Lung microvascular endothelial cell (primary cell): Measurements from ENCODE around the gene PCK1. TPM values are rescaled to one million over a fixed set of nuclear protein-coding genes. Genes with fewer than 3 reads are reported as not detected.

ENCODE experiments used
- DNase-seq, 2 donors: peaks; one replicate each; pipeline versions ENCODE4 v3.0.0 to v3.0.0-alpha.2; 2010; ENCODE audit warnings: low read depth in 2 of 2
- total RNA-seq: library from RNA; depleted of rRNA; stranded (reverse); fragments of >200 nt; gene quantifications from 2 replicates; pipeline ENCODE4 v1.2.1, GENCODE V29; 2014

The PCK1 gene
- total RNA-seq, 1 donor from 2014 or later = not detected

DNA sequence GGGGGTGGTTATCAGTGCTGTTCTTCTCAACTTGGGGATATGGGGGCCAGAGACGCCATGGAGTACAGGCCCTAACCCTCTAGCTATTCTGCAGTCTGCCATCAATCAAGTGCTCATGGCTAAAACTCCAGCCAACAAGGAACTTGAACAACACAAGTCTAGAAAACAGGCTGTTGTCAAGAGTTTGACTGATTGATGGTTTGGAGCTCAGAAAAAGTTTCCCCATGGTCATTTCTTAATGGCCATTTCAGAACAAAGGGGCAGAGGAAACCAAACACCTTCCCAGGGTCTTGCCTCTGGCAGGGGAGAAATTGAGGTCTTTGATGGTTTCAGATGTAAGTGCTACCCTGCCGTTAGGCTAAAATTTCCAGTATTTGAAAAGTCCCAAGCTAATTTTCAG lies 15.1 kb downstream of the PCK1 start:
- no peak for DNase-seq

DNA sequence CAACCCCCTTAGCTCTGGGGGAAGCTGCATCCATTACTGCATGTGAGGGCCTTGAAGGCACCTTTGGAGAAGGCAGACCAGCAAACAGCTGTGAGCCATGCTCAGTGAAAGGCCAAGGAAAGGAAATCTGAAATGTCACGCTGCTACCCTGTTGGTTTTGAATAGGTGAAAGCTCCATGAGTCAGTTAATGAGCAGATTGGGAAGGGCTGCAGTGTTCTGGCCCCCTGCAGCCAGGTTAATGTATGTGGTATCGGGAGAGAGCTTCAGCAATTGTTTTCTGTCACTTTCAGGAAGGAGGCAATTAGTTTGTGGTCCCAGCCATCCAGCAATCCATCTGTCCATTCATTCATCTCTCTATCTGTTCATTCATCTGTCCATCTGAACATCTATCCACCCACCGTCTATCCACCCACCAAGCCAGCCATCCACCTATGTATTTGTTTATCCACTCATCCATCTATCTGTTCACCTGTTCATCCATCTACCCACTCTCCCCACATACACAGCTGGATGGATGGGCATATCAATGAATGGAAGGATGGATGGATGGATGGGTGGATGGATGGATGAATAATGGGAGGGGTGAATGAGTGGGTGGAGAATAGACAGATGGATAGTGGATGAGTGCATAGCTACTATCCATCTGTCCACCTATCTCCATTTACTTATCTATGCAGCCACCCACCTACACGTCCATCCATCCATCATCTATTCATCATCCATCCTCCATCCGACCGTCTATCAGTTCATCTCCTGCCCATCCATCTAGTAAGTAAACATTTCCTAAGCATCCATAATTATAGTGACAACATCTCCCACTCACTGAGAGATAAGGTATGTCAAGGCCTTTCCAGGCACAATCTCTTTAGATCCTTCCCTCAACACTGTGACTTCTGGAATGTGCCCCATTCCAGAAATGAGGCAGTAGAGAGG lies 16.0 kb downstream of the PCK1 start:
- DNase-seq = no peak

DNA sequence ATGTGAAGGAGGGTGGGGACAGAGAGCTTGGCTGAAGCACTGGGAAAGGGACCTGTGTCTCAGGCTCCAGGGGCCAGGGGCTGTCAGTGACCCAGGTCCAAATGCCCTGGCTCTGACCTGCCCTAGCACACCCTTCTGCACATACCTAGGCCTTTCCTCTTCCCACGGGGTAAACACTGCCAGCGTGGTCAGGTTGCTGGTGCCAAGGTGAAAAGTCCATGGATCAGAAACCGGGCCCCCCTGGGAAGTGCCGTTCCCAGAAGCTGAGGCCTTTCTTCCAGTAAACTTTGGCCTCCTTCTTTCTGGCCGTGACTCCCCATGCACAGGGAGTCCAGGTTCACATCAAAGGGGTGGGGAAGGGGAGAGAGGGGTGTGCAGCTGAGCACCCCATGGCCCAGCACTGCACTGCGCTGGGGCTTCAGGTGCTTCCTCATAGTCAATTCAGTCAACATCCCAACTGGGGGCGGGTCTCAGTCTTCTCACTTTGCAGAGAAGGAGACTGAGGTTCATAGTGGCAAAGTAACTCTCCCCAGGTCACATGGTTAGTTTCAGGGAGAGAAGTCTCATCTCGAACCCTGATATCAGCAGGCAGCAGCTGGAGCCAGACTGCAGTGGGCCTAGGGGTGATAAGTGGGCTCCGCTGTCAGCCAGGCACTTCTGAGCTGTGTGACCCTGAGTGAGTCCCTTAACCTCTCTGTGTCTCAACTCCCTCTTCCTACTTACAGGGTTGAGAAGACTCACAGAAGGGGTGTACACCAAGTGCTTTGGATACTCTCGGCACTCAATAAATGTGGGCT lies 17.0 kb downstream of the PCK1 start:
- DNase-seq = no peak

DNA sequence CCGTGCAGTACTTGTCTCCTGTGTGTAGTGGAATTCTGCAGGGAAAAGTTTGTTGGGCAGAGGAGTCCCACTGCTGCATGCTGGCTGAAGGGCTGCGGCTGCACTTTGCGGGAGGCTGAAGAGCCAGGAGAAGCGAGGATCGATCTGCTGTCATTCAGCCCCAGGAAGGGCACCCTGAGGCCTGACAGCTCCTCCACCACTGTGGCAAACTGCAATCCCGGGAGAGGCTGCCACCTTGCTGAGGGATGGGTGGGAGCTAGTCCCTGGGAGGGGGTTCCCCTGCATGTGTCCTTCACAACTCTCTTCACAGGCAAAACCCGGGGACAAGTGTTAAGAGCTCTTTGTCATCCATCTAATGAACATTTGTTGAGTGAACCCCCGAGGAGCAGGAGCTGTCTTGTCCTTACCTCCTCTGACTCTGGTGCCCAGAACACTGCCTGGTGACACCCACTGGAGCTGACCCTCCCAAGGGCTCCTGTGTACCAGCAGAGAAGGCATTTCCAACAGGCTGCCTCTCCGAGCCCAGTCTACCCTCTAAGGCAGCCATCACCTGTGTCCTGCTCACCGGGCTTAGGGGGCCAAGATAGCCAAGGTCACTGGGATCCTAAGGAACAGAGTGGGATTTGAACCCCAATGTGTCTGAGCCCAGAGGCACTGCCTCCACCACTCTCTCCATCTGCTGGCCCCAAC lies 17.7 kb downstream of the PCK1 start:
- no peak for DNase-seq

DNA sequence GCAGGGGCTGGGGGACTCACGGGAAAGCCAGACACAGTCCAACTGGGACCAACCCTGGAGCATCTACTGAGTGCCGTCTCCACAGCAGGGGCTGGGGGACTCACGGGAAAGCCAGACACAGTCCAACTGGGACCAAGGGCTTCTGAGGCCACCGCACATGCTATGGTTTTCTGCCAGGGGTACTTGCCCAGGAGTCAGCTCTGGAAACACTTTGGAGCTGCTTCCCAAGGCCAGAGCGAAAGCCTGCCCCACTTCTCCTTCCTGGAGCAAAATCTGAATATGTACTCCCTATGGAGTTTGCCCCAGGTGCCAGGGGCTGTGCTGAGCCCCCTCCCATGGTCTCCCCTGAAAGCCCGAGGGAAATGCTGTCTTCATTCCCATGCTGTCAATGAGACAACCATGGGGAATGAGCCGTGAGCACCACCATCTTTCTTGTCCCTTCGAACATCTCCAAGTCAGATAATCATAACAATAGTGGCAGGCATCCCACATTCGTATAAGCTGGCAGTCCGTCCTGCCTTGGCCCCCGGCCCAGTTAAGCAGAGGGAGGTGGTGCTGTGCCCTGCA lies 18.5 kb downstream of the PCK1 start:
- DNase-seq = no peak

DNA sequence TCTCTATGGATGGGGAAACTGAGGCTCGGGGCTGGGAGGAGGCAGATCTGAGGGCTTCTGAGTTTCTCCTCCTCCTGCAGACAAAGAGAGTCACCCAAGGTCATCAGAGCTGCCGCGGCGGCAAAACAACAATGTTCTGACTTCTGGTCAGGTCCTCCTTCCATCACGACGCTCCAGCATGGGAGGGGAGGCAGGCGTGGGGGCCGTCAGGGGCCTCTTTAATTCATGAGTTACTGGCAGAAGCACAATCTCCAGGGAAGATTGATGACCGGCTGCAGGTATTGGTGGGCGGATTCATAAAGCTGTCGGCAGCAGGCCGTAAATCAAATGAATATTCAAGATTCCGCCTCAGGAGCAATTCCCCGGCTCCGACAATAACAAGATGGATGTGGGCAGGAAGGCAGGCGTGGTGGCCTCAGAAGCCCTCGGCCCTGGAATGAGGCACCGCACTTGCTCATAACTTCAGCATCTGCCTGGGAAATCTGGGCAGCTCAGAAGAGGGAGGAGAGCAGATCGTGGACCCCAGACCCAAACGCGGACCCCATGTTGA lies 19.1 kb downstream of the PCK1 start:
- no peak for DNase-seq

DNA sequence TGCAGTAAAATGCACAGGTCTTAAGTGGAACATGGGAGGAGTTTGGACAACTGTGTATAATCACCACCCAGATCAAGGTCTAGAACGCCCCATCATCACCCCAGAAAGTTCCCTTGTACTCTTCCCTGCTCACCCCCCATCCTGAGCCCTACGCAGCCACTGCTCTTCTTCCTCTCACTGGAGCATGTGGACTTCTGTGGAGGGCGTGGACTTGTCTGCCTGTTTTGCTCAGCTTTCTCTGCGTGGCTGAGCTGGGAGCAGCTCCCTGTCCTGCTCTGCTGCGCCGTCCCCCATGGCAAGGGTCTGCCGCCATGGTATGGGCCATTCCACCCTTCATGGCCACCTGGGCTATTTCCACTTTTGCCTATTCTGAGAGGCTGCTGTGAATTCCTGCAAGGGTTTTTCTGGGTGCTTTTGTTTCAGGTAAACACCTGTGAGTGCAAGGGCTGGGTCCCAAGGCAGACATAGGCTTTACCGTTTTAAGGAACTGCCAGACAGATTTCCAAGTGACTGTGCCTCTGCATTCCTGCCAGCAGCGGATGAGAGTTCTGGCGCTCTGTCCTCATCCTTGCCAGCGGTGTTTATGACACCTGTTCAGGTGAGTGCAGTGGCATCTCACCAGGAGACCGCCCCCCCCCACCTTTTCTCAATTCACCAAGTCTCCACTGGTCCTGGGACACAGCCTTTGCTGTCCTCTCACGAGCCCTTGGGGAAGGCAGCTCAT lies 19.7 kb downstream of the PCK1 start:
- no peak for DNase-seq

DNA sequence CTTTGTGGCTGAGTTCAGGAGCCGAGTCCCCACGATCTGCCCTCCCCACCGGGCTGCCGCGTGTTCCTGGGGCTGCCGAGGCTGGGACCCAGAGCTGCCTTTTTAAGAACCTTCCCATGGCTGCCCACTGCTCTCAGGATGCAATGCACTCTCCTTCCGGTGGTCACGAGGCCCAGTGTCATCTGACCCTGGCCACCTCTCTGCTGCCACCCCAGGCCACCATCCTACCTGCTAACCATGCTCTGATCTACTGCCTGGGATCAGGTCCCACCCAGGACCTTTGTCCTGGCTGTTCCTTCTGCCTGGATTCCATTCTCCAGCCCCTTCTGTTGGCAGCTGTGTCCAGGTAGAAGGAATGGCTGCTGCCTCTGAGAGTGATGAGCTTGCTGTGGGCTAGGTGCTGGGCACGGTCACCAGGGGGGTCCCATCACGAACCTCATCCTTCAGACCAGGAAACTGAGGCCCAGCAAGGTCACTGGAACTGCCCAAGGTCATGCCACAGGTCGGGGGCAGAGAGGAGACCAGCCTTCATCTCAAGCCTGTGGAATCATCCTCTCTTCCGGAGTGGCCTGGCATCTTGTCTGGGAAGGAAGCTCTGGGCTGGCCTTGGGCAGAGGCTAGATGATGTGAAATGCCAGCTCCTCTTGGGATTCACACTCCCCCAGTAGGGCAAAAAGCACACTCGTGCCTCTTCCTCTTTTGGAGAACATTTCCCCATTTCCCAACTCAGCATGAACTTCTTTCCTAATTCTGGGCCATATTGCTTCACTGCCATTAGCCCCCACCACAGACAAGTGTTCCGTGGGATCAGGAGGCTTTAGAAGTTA lies 20.5 kb downstream of the PCK1 start:
- no peak for DNase-seq

DNA sequence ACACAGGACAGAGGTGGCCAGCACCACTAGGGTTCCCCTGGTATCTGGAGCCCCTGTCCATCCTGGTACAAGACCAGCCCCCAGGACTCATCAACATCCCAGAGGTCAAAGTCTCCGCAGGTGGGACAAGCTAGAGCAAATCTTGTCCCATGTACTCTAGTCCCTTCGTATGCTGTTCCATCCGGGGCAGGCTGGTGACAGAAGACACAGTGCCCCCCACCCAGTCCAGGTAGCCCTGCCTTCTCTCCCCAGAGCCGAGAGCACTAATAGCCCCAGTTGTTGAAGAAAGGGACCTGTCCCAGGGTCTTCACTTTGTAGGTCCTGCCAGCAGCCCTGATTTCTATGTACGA lies 21.1 kb downstream of the PCK1 start:
- no peak for DNase-seq

DNA sequence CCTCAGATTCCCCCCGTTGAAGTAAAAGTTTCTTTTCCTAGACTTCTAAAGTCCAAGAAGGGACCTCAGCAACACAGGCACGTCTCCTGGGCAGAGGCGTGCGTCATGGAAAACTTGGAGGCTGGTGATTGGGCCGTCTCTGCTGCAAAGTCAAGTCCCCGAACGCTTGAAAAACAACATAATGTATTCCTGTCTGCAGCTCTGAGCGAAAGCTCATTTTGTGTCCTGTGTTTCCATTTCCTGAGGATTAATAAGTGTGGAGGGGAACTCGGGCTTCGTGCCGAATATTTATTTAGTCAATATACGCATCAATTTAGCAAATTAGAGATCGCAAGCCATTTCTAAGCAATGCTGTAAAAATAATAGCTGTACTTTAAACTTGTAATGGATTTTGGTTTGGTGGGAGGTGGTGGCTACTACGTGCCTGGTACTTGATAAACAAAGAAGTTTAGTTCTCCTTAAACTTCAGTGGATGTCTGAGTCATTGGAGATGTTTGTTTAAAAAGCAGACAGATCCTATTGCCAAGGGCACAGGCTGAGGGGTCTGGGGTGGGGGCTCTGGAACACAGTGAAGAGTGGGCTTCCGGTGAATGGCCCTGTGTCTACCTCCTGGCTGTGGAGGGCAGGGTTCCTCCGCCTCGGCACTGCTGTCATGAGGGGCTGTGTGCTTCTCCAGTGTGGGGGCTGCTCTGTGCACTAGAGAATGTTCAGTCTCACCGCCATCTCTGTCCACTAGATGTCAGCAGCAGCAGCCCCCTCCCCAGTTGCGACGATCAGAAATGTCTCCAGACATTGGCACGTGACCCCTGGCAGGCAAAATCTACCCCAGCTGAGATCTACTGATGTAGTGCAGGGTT lies 21.8 kb downstream of the PCK1 start:
- DNase-seq = peak; percentile 54 to 67

DNA sequence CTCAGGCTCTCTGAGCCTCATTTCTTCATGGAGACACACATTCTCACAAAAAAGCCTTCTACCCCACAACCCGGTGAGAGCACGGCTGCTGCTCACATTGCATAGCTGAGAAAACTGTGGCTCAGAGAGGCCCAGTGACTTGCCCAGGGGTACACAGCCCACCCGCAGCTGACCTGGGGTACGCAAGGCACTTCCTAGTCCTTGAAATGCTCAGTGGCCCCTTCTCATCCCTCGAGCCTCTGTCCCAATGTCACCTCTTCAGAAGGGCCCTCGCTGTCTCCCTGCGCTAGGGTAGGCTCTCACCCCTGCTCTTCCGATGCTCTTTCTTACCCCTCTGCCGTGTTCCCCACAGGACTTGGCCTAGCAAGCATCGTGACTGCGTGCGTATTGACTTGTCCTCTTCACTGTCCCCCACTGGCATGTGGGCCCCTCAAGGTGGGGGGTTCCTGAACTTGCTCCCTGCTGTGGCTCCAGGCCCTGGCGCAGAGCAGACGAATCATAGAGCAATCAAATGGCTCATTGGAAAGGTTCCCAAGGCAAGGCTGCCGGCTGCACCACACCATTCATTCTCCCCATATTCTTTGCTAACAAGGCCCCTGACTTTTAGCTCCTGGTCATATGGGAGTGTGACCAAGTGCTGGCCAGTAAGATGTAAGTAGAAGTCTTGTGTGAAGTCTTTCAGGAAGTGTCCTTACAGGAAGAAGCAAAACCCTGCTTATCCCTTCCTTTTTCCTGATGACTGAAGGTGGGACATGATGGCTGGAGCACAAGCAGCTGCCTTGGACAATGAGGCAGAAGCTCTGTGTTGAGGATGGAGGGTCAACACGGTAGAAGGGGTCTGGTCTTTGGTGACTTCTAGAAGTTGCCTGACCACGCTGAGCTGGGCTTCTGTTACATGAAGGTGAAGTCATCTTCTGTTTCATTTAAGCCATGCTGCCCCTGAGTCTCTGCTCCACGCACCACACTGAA lies 22.7 kb downstream of the PCK1 start:
- DNase-seq = no peak

DNA sequence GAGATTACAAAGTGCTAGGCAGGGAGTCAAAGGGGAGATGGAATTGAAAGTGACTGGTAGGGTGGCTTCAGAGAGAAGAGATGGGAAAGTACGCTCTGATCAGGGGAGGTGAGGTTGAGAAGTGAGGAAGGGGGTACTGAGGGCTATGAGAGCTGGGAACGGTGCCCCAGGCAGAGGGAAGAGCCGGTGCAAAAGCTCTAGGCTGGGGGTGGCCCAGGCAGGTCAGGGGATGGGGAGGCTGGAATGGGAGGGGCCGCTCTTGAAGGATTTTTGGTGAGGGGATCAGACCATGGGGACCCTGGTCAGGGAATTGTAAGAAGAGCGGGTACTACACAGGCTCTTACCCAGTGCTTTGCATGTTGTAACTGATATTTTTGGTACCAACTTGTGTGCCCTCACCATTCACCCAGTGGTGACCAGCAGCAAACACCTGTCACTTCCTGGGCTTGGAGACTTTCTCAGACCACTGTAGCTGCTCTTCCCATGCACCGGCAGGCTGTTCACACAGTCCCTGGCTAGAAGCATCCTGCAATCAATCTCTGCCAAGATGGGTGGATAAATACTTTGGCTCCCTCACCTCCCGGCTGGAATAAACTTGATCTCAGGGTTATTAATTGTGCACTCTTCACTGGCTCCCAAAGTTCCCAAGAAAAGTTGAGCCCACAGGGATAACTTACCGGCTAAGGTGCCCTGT lies 24.0 kb downstream of the PCK1 start:
- DNase-seq = no peak

DNA sequence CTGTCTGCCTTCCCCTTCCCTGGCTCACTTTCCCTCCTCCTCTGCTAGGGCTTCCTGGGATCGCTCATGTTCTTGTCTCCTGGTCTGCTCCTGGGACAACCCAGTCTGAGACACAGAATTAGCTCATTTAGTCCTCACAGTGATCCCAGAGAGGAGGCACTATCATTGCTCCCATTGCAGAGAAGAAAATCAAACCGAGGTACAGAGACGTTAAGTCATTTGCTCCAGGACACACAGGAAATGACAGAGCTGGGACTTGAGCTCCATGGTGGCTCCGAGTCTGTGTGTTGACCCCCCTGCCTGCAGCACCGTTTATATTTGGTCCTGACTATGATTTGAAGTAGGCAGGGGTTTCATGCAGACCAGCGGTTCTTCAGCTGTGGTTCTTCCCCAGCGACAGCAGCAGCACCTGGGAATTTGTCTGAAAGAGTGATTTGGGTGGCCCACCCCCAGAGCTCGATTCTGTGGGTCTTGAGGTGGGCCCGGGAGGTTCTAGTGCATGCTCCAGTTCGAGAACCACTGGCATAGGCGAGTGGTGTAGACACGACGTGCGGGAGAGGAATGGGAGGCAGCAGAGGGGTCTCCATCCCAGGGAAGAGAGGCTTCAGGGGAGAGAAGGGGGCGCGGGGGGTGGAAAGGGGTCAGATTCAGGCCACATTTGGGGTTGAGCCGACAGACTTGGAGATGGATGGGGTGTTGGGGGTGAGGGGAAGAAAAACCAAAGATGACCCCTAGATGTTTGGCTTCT lies 24.7 kb downstream of the PCK1 start:
- DNase-seq = no peak

DNA sequence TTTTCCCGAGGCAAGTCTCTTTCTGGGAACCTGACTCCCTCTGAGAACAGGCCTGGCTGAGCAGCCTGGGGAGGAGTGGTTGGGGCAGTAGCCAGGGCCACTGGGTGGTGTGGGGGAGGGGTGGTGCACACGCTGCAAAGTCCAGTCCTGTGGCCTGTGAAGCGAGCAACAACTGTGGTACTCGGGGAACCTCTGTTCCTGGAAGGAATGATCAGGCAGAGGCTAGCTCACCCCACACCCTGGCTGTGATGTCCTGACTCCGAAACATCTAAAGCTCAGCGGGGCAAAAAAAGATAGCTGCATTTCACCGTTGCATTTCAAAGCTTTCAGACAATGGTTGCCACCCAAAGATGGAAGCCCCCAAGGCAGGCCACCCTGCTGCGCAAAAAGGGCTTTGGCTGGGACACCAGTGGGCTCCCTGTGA lies 25.5 kb downstream of the PCK1 start:
- DNase-seq = no peak

DNA sequence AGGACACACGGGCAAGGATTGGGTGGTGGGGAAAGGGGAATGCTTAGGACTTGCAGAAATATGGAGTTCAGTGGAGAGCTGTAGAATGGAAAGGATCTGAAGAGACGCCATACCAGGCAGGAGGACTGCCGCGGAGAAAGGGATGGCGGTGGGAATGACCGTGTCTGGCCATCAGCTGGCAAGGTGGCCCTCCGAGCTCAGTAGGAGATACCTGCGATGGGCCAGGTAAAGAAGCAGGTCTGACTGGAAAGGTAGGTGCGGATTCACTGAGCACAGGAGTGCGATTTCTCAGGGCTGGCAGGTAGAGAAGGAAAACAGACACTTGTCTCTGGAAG lies 26.0 kb downstream of the PCK1 start:
- no peak for DNase-seq

DNA sequence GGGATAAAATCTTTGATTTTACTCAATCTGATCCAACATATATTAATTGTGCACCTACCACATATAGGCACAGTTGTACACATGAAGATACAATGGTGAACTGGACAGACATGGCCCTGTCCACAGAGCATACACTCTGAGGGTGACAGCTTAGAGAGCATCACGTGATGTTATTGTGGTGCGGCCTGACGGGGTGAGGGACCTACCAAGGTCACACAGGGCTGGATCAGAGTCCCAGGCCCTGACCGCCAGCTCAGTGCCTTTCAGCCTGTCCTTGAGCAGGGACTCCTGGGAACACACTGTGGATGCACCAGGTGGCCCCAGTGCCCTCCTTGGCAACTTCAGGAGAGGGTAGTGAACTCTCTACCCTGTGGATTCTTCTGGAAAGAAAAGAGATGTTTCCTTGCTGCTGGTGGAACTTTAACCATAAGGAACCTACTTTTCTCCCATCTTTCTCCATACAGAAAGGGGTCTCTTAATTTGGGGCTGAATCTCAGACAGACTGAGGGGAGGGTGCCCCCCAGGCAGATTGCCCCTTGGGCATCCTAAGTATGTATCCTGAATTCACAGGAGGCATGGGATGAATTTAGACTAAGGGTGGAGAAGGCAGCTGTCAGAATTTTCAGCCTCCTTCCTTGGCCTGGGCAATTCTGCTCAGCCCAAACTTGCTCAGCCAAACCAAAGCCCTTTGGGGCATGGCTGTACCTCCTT lies 26.5 kb downstream of the PCK1 start:
- no peak for DNase-seq
